Endothelial cell of umbilical vein (primary cell): ENCODE data around the gene RANGAP1. TPM values are rescaled to one million over a fixed set of nuclear protein-coding genes. Genes with fewer than 3 reads are reported as not detected.

Experiments used
- BruUV-seq: library from RNA; stranded (reverse); fragments of 400-500 nt; replicated peaks from 2 replicates; lab custom pipeline; 2021; lab: Mats Ljungman, UMichigan
- CTCF ChIA-PET: fragments of 300-600, 350-600 bp; sonication (Branson Sonifier 250); formaldehyde crosslinking; loops from one replicate; lab custom pipeline; 2021; ENCODE audit warnings: antibody characterized with exemption, inconsistent platforms; lab: Charles Lee
- POLR2A ChIA-PET: fragments of 300-600, 350-600 bp; sonication (Branson Sonifier 250); formaldehyde crosslinking; loops from one replicate; lab custom pipeline; 2021; ENCODE audit warnings: antibody characterized with exemption, inconsistent platforms; lab: Charles Lee
- DNase-seq: peaks from one replicate; pipeline ENCODE4 v3.0.0-alpha.2; 2011; ENCODE audit warnings: low read depth, low spot score
- FAIRE-seq: peaks from 2 replicates; lab custom pipeline; 2011; peaks lifted over from hg19 to GRCh38; lab: Jason Lieb, UNC
- H2AFZ ChIP-seq: 2 replicates; pipeline ENCODE4 v1.6.0; 2012; ENCODE audit warnings: low read depth, low read length, control low read depth, inconsistent platforms
- H3K27ac ChIP-seq: 2 replicates; pipeline ENCODE4 v1.5.1; 2011; ENCODE audit warnings: low read depth, mild to moderate bottlenecking, control low read depth, low read length, moderate library complexity; ENCODE audit not compliant: insufficient read depth
- H3K27me3 ChIP-seq, 2 experiments: 2 replicates each; pipeline versions ENCODE4 v1.6.0 to v1.6.1; 2011; ENCODE audit warnings: low read length in 2 of 2, mixed read lengths in 1 of 2; ENCODE audit not compliant: control insufficient read depth in 2 of 2, insufficient read depth in 2 of 2
- H3K36me3 ChIP-seq, 2 experiments: 2 replicates in 1 of 2; 3 replicates in 1 of 2; pipeline ENCODE4 v1.5.1; 2011; ENCODE audit warnings: low read length in 2 of 2, mild to moderate bottlenecking in 1 of 2, moderate library complexity in 1 of 2; ENCODE audit not compliant: control insufficient read depth in 2 of 2, insufficient read depth in 2 of 2; ENCODE audit errors: extremely low read depth in 1 of 2
- H3K4me1 ChIP-seq: 3 replicates; pipeline ENCODE4 v1.5.1; 2011; ENCODE audit warnings: mild to moderate bottlenecking, low read length; ENCODE audit not compliant: control insufficient read depth, insufficient read depth; ENCODE audit errors: extremely low read depth
- H3K4me2 ChIP-seq: 2 replicates; pipeline ENCODE4 v1.6.1; 2011; ENCODE audit warnings: low read length, control low read depth, mixed read lengths; ENCODE audit not compliant: insufficient read depth
- H3K4me3 ChIP-seq, 3 experiments: fragments of 200-600 bp in 1 of 3; sonication (generic), shearing (Covaris generic) in 1 of 3; replicated peaks in 1 of 3; 2 replicates each; pipeline ENCODE4 v1.5.1; 2011 to 2016; ENCODE audit warnings: control low read depth in 3 of 3, low read length in 3 of 3, mild to moderate bottlenecking in 2 of 3, inconsistent platforms in 1 of 3, low read depth in 1 of 3, moderate library complexity in 1 of 3; ENCODE audit not compliant: insufficient read depth in 1 of 3
- H3K79me2 ChIP-seq: 2 replicates; pipeline ENCODE4 v1.6.0; 2012; ENCODE audit warnings: low read length, inconsistent platforms; ENCODE audit not compliant: control insufficient read depth, insufficient read depth
- H3K9ac ChIP-seq: replicated peaks from 2 replicates; pipeline ENCODE3; 2011; ENCODE audit warnings: low read length, control low read depth; ENCODE audit not compliant: insufficient read depth; ENCODE audit errors: extremely low read depth
- H3K9me1 ChIP-seq: replicated peaks from 3 replicates; pipeline ENCODE4 v1.6.0; 2011; ENCODE audit warnings: mild to moderate bottlenecking, low read length; ENCODE audit not compliant: control insufficient read depth, insufficient read depth; ENCODE audit errors: extremely low read depth
- H3K9me3 ChIP-seq: replicated peaks from 2 replicates; pipeline ENCODE4 v1.5.1; 2012; ENCODE audit warnings: low read length, inconsistent platforms; ENCODE audit not compliant: control insufficient read depth, insufficient read depth
- H4K20me1 ChIP-seq: replicated peaks from 2 replicates; pipeline ENCODE3; 2011; ENCODE audit warnings: mild to moderate bottlenecking, low read length; ENCODE audit not compliant: control insufficient read depth, insufficient read depth; ENCODE audit errors: extremely low read depth
- EZH2 ChIP-seq: IDR thresholded peaks from 2 replicates; pipeline ENCODE4 v1.6.1; 2012; ENCODE audit warnings: borderline replicate concordance, low read depth, mild to moderate bottlenecking, moderate library complexity, low read length, inconsistent platforms; ENCODE audit not compliant: severe bottlenecking
- FOS ChIP-seq: IDR thresholded peaks from 2 replicates; pipeline ENCODE4 v1.6.1; 2011; ENCODE audit warnings: mild to moderate bottlenecking, low read length, moderate library complexity, borderline replicate concordance; ENCODE audit not compliant: insufficient read depth
- GATA2 ChIP-seq: IDR thresholded peaks from 2 replicates; pipeline ENCODE4 v1.7.0; 2011; ENCODE audit warnings: low read depth, mild to moderate bottlenecking, moderate library complexity, mixed read lengths, low read length; ENCODE audit not compliant: insufficient read length, insufficient read depth
- JUN ChIP-seq: IDR thresholded peaks from 2 replicates; pipeline ENCODE4 v1.6.1; 2011; ENCODE audit warnings: borderline replicate concordance, low read depth; ENCODE audit not compliant: insufficient read length, insufficient read depth
- MAX ChIP-seq: IDR thresholded peaks from 2 replicates; pipeline ENCODE4 v1.6.1; 2011; ENCODE audit not compliant: insufficient read depth, insufficient read length
- MYC ChIP-seq: IDR thresholded peaks from one replicate; pipeline ENCODE4 v1.6.1; 2011; ENCODE audit warnings: mild to moderate bottlenecking, low read depth, low read length
- POLR2A ChIP-seq: IDR thresholded peaks from 2 replicates; pipeline ENCODE4 v1.6.1; 2012; ENCODE audit warnings: low read depth, mild to moderate bottlenecking, control low read depth, low read length
- POLR2AphosphoS5 ChIP-seq: IDR thresholded peaks from 2 replicates; pipeline ENCODE4 v1.6.1; 2012; ENCODE audit warnings: low read depth, mild to moderate bottlenecking, control low read depth, low read length, moderate library complexity; ENCODE audit not compliant: insufficient read depth
- dilution Hi-C: fragments of 300-500 bp; cut with MboI; formaldehyde crosslinking; loops from one replicate; pipeline ENCODE4 v1.15.0; 2019; ENCODE audit warnings: low sequenced_read_pairs; ENCODE audit not compliant: extremely low pct_ligation_motif_present
- intact Hi-C: fragments of 100-400 bp; cut with micrococcal nuclease; formaldehyde crosslinking; loops from one replicate; pipeline ENCODE4 v1.10.0; 2022
- polyA plus RNA-seq, 4 experiments: library from polyadenylated mRNA; depleted of rRNA in 3 of 4; stranded (reverse) in 3 of 4; unstranded in 1 of 4; fragments of >200 nt; gene quantifications; 2 replicates each; pipeline versions ENCODE4 v1.2.1 to v1.2.3, GENCODE V29; 2011 to 2012; ENCODE audit warnings: missing spikeins in 1 of 4
- total RNA-seq: library from RNA; stranded (reverse); gene quantifications from 2 replicates; pipeline ENCODE4 v1.2.3, GENCODE V29; 2021
- TF ChIP-seq, protein P1 (sequence below), 2 donors: IDR thresholded peaks; 1 replicate in 1 of 2; 2 replicates in 1 of 2; pipeline ENCODE4 v1.5.1; 2011; ENCODE audit warnings: low read length in 2 of 2, mild to moderate bottlenecking in 2 of 2, moderate library complexity in 2 of 2, control low read depth in 1 of 2, inconsistent platforms in 1 of 2, low read depth in 1 of 2; ENCODE audit not compliant: insufficient read depth in 1 of 2; ENCODE audit errors: extremely low read depth in 1 of 2

The RANGAP1 gene
- total and polyA plus RNA-seq, 2 donors (not counting 3 experiments of a cell fraction or from before 2014, with no cell fraction given), result 169 to 182 TPM

DNA sequence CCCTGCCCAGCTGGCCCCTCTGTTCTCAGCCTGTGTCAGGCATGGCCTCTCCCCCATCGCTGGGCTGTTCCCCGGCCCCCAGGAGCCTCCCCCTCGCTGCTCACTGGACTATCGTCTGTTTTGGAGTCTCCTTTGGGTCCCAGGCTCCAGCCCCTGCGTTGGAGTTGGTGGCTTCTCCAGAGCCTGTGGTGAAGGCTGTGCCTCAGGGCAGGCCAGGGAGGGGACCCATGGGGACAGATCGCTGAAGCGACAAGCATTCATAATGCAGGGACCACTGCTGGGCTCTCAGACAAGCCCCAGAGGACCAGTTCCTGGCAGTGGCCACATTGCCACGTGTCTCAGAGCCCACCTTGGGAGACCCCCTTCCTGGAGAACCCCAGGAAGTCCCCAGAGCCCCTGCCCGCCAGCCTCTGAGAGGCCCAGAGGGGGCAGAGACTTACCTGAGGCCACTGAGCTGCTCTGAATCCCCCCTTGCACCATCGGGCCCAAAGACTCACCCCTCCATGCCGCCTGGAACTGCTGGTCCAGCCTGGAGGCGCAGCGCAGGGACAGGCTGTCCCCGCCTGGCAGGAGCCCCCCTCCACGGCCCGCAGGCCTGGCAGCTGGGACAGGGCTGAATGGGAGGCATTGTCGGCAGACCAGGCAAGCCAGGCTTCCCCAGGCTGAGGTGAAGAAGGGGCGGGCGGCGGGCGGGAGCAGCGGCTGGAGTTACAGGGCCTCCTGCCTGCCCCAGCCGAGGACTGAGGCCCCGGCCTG is 45.4 kb downstream of the RANGAP1 start, which contains the start of gene CHADL:
TSS of gene CHADL (minus strand) at position 555 of the 756 bp plus-strand sequence. CDS start at position 505, 50 bp downstream.
- Histone ChIP-seq H3K27me3 (no peaks in the 10 kb centered on the region), H3K4me1 (peaks cover 5% of the 10 kb centered on the region), H4K20me1 (no peaks in the 10 kb centered on the region), H3K36me3 (peaks cover 0 to 5% of the 10 kb centered on the region in 2 experiments), H3K9ac (no peak within 1 kb of the TSS), H3K27ac (no peak within 1 kb of the TSS), H3K79me2 (no peaks in the 10 kb centered on the region), H3K4me3 (no peak within 1 kb of the TSS), H3K9me1 (no peaks in the 10 kb centered on the region), H3K4me2 (no peak within 1 kb of the TSS), H3K9me3 (no peaks in the 10 kb centered on the region), H2AFZ (no peak within 1 kb of the TSS)
- dilution Hi-C loops (no loop called here), intact Hi-C loops (no loop called here)
- POLR2A ChIA-PET, result no interaction called here
- no peak for FAIRE-seq
- DNase-seq, result no peak
- TF ChIP-seq POLR2A, result no peak
- no peak for TF ChIP-seq POLR2AphosphoS5
- CTCF ChIA-PET, result interaction anchor here (0.7 to 3.0 kb wide), 2 partner anchors 108 to 318 kb away, joined by 4 to 9 read pairs; no protein-coding TSS in a partner anchor
- no TSS peak for BruUV-seq

- no TSS peak for BruUV-seq
- DNase-seq, result no peak
- Histone ChIP-seq H4K20me1 (no peaks in the 10 kb centered on the region), H3K79me2 (no peaks in the 10 kb centered on the region), H3K27me3 (no peaks in the 10 kb centered on the region), H3K36me3 (no peaks in the 10 kb centered on the region), H3K4me1 (peaks cover 5% of the 10 kb centered on the region), H3K27ac (no peak overlapping the region), H3K4me2 (no peak overlapping the region), H3K9ac (no peak overlapping the region), H3K9me1 (no peaks in the 10 kb centered on the region), H3K9me3 (no peaks in the 10 kb centered on the region), H3K4me3 (no peak overlapping the region), H2AFZ (no peak overlapping the region)
- dilution Hi-C loops (no loop called here), intact Hi-C loops (loop anchor here (10.0 kb wide), 1 partner anchor 315 kb away; no protein-coding TSS in a partner anchor)
- POLR2A ChIA-PET, result no interaction called here
- no peak for FAIRE-seq
- CTCF ChIA-PET, result interaction anchor here (0.7 to 3.0 kb wide), 2 partner anchors 107 to 317 kb away, joined by 4 to 9 read pairs; no protein-coding TSS in a partner anchor
- no peak for TF ChIP-seq POLR2A
- no peak for TF ChIP-seq POLR2AphosphoS5
- TF ChIP-seq MAX, result no peak
- TF ChIP-seq MYC, result no peak
- no peak for TF ChIP-seq JUN
- no peak for TF ChIP-seq FOS
- no peak for TF ChIP-seq GATA2
- no peak for TF ChIP-seq EZH2
- TF ChIP-seq, protein P1, sequence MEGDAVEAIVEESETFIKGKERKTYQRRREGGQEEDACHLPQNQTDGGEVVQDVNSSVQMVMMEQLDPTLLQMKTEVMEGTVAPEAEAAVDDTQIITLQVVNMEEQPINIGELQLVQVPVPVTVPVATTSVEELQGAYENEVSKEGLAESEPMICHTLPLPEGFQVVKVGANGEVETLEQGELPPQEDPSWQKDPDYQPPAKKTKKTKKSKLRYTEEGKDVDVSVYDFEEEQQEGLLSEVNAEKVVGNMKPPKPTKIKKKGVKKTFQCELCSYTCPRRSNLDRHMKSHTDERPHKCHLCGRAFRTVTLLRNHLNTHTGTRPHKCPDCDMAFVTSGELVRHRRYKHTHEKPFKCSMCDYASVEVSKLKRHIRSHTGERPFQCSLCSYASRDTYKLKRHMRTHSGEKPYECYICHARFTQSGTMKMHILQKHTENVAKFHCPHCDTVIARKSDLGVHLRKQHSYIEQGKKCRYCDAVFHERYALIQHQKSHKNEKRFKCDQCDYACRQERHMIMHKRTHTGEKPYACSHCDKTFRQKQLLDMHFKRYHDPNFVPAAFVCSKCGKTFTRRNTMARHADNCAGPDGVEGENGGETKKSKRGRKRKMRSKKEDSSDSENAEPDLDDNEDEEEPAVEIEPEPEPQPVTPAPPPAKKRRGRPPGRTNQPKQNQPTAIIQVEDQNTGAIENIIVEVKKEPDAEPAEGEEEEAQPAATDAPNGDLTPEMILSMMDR (IDR thresholded peaks at IDR 0.05; ENCODE audit: extremely low read depth in 1 of 2, insufficient read depth in 1 of 2, low read depth in 1 of 2, low read length in 2 of 2), result no peak
These were observed 46.4 kb downstream of the RANGAP1 start for GRCh38 chr22:41239443-41240128.
